Hepatocyte (in vitro differentiated cells): ENCODE results near the gene ALK. TPM values are rescaled to one million over a fixed set of nuclear protein-coding genes. Genes with fewer than 3 reads are reported as not detected.

Experiments
- DNase-seq: peaks from one replicate; pipeline ENCODE4 v3.0.0-alpha.2; 2016; ENCODE audit warnings: low spot score
- H2AFZ ChIP-seq: fragments of 200-600 bp; sonication (generic); 2 replicates; pipeline ENCODE4 v1.6.0; 2016; ENCODE audit warnings: antibody characterized with exemption, mild to moderate bottlenecking
- H3K27ac ChIP-seq: fragments of 200-600 bp; sonication (generic); 2 replicates; pipeline ENCODE4 v1.5.1; 2016; ENCODE audit warnings: mild to moderate bottlenecking
- H3K27me3 ChIP-seq: fragments of 200-600 bp; sonication (generic); 2 replicates; pipeline ENCODE4 v1.6.1; 2016
- H3K36me3 ChIP-seq: fragments of 200-600 bp; sonication (generic); replicated peaks from 2 replicates; pipeline ENCODE4 v1.5.1; 2016; ENCODE audit warnings: low read depth; ENCODE audit not compliant: insufficient read depth
- H3K4me1 ChIP-seq: fragments of 200-600 bp; sonication (generic); 2 replicates; pipeline ENCODE4 v1.5.1; 2016; ENCODE audit warnings: mild to moderate bottlenecking, moderate library complexity; ENCODE audit not compliant: insufficient read depth
- H3K4me2 ChIP-seq: fragments of 200-600 bp; sonication (generic); 2 replicates; pipeline ENCODE4 v1.6.0; 2016
- H3K4me3 ChIP-seq: fragments of 200-600 bp; sonication (generic); 2 replicates; pipeline ENCODE4 v1.5.1; 2016; ENCODE audit warnings: mild to moderate bottlenecking
- H3K79me2 ChIP-seq: fragments of 200-600 bp; sonication (generic); 2 replicates; pipeline ENCODE4 v1.6.0; 2017; ENCODE audit warnings: mild to moderate bottlenecking
- H3K9me2 ChIP-seq: fragments of 200-600 bp; sonication (generic); replicated peaks from 2 replicates; pipeline ENCODE4 v1.6.0; 2017; ENCODE audit warnings: mild to moderate bottlenecking; ENCODE audit not compliant: insufficient read depth
- H3K9me3 ChIP-seq: fragments of 200-600 bp; sonication (generic); 2 replicates; pipeline ENCODE4 v1.5.1; 2016; ENCODE audit warnings: low read depth, mild to moderate bottlenecking
- H4K20me1 ChIP-seq: fragments of 200-600 bp; sonication (generic); 2 replicates; pipeline ENCODE4 v1.6.0; 2016; ENCODE audit warnings: mild to moderate bottlenecking; ENCODE audit not compliant: insufficient read depth, poor library complexity, severe bottlenecking
- EZH2 ChIP-seq: fragments of 200-600 bp; sonication (generic); IDR thresholded peaks from 2 replicates; pipeline ENCODE4 v1.6.1; 2016; ENCODE audit warnings: antibody characterized with exemption, mild to moderate bottlenecking, borderline replicate concordance
- EZH2phosphoT487 ChIP-seq: fragments of 200-600 bp; sonication (generic); IDR thresholded peaks from one replicate; pipeline ENCODE4 v1.6.1; 2018; ENCODE audit warnings: antibody characterized with exemption, mild to moderate bottlenecking, low read depth, moderate library complexity; ENCODE audit not compliant: unreplicated experiment, severe bottlenecking
- WGBS: methylation state at CpG from one replicate; pipeline ENCODE4 v1.1.6; 2016; ENCODE audit warnings: low lambda C conversion rate; ENCODE audit errors: missing lambda C conversion rate; 5-methylcytosine and 5-hydroxymethylcytosine counted together
- polyA plus RNA-seq: library from polyadenylated mRNA; unstranded; fragments of >200 nt; fragmentation: Nextera tagmentation; extraction: Ambion mirVana; gene quantifications from 2 replicates; pipeline ENCODE4 v1.2.1, GENCODE V29; 2016
- total RNA-seq: library from RNA; depleted of rRNA; stranded (reverse); fragments of >200 nt; gene quantifications from 2 replicates; pipeline ENCODE4 v1.2.3, GENCODE V29; 2014
- TF ChIP-seq, protein P1 (sequence below): fragments of 200-600 bp; sonication (generic); IDR thresholded peaks from 2 replicates; pipeline ENCODE4 v1.5.1; 2016; ENCODE audit warnings: antibody characterized with exemption, mild to moderate bottlenecking; ENCODE audit not compliant: poor library complexity

The ALK gene
- total and polyA plus RNA-seq, 2 experiments from 2014 or later, result 0.16 to 0.27 TPM

DNA sequence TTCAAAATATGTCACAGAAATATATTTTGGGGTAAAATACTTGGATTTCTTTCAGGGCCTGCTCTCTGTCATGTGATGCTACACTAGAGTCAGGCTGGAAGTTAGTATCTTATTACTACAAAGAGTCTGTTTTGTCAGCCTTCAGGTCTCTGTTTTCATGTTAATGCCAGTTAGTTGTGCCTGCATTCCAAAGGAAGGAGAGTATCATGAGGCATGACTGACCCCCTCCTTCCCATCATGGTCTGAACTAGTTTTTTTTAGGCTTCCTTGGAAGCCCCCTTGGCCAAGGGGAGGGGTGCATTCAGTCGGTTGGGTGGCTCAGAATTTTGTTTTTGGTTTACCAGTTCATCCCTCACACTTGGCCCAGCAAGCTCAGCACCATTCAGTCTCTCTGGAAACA lies 318.0 kb downstream of the ALK start:
- Histone ChIP-seq H4K20me1 (no peaks in the 10 kb centered on the region), H3K4me2 (no peak overlapping the region), H3K4me1 (no peaks in the 10 kb centered on the region), H3K36me3 (no peaks in the 10 kb centered on the region), H3K4me3 (no peak overlapping the region), H3K27ac (no peak overlapping the region), H3K79me2 (no peaks in the 10 kb centered on the region), H2AFZ (no peak overlapping the region), H3K9me2 (no peaks in the 10 kb centered on the region), H3K9me3 (no peaks in the 10 kb centered on the region), H3K27me3 (no peaks in the 10 kb centered on the region)
- 54% methylated on average over 1 of the region's 1 CpG for WGBS
- no peak for DNase-seq
- TF ChIP-seq, protein P1, sequence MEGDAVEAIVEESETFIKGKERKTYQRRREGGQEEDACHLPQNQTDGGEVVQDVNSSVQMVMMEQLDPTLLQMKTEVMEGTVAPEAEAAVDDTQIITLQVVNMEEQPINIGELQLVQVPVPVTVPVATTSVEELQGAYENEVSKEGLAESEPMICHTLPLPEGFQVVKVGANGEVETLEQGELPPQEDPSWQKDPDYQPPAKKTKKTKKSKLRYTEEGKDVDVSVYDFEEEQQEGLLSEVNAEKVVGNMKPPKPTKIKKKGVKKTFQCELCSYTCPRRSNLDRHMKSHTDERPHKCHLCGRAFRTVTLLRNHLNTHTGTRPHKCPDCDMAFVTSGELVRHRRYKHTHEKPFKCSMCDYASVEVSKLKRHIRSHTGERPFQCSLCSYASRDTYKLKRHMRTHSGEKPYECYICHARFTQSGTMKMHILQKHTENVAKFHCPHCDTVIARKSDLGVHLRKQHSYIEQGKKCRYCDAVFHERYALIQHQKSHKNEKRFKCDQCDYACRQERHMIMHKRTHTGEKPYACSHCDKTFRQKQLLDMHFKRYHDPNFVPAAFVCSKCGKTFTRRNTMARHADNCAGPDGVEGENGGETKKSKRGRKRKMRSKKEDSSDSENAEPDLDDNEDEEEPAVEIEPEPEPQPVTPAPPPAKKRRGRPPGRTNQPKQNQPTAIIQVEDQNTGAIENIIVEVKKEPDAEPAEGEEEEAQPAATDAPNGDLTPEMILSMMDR, result no peak
- no peak for TF ChIP-seq EZH2phosphoT487
- no peak for TF ChIP-seq EZH2

DNA sequence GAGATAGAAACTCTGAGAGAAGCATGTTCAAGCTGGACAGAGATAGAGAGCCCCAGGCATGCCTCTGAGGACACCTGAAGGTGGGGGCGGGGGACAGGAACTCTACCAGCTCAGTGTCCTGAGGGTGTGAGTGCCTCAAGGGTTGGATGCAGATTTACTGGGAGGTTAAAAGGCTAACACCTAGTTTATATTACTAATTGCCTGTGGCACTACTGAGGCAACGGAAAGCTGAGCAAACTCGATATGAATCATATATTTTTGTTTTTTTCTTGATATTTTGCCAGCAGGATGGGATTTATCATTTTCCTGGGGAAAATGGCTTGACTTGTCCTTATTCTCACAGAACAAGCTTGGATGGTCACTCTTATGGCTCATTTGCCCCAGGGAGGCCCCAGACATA lies 319.5 kb downstream of the ALK start:
- 86% methylated on average over 3 of the region's 3 CpGs for WGBS

DNA sequence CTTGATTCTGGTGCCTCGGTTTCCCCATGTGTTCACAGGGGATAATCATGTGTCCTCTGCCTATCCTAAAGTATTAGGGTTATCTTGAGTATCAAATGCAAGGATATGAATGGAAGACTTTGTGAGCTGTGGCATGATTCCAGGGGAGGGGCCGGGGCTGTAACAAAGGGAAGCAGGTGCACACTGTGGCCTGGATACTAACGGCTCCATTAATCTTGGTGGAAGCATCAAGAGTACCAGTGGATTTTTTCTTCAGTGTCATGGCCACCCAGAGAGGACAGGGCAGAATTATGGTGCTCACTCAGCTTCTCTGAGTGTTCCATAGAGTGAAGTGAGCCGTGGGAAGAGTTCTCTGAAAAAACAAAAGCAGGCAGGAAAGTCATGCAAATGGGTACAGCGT lies 320.1 kb downstream of the ALK start:
- Histone ChIP-seq H3K9me3 (no peaks in the 10 kb centered on the region), H3K4me3 (no peak overlapping the region), H3K27me3 (no peaks in the 10 kb centered on the region), H2AFZ (no peak overlapping the region), H4K20me1 (no peaks in the 10 kb centered on the region), H3K4me1 (no peaks in the 10 kb centered on the region), H3K9me2 (no peaks in the 10 kb centered on the region), H3K79me2 (no peaks in the 10 kb centered on the region), H3K36me3 (no peaks in the 10 kb centered on the region), H3K27ac (no peak overlapping the region), H3K4me2 (no peak overlapping the region)
- TF ChIP-seq EZH2phosphoT487, result no peak
- TF ChIP-seq, protein P1, result no peak
- TF ChIP-seq EZH2, result no peak
- 89% methylated on average over 5 of the region's 5 CpGs for WGBS
- DNase-seq, result no peak

More for the DNA sequence above, 319.5 kb downstream of the ALK start:
- Histone ChIP-seq H3K9me2 (no peaks in the 10 kb centered on the region), H3K4me1 (no peaks in the 10 kb centered on the region), H3K36me3 (no peaks in the 10 kb centered on the region), H4K20me1 (no peaks in the 10 kb centered on the region), H3K27ac (no peak overlapping the region), H3K9me3 (no peaks in the 10 kb centered on the region), H3K27me3 (no peaks in the 10 kb centered on the region), H2AFZ (no peak overlapping the region), H3K79me2 (no peaks in the 10 kb centered on the region), H3K4me2 (no peak overlapping the region), H3K4me3 (no peak overlapping the region)
- DNase-seq, result no peak
- TF ChIP-seq EZH2phosphoT487 (no peak), EZH2 (no peak)
- TF ChIP-seq, protein P1, result no peak

DNA sequence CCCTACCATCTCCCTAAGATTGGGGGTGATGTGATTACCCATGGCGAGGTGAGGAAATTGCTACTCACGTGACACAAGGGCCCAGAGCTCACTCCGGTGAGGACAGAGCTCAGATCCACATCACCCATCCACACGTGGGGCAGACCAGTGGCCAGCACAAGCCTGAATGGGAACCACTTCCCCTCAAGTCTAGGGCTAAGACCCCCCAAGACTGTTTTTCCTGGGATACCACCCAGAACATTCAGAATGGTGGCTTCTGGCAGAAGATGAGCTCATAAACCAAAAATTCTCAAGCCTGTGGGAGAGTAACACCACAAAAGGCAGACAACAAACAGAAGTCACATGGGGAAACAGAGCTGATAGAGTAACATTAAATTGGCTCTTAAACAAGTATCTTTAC lies 321.4 kb downstream of the ALK start:
- Histone ChIP-seq H3K9me3 (no peaks in the 10 kb centered on the region), H2AFZ (no peak overlapping the region), H3K4me3 (no peak overlapping the region), H3K36me3 (no peaks in the 10 kb centered on the region), H3K9me2 (no peaks in the 10 kb centered on the region), H3K4me2 (no peak overlapping the region), H3K27me3 (no peaks in the 10 kb centered on the region), H3K79me2 (no peaks in the 10 kb centered on the region), H3K27ac (no peak overlapping the region), H3K4me1 (no peaks in the 10 kb centered on the region), H4K20me1 (no peaks in the 10 kb centered on the region)
- DNase-seq, result no peak
- TF ChIP-seq EZH2, result no peak
- WGBS, result 94% methylated on average over 4 of the region's 4 CpGs
